ENCODE data around the gene IFT80.

Gene IFT80

GRCh38 chr3:160394009-160394392, 5.0 kb downstream of the IFT80 start:
- no peak for TF ChIP-seq CEBPB (IDR thresholded peaks at IDR 0.05)
- TF ChIP-seq TAF1 (IDR thresholded peaks at IDR 0.05; ENCODE audit: low read depth), result no peak
- no peak for TF ChIP-seq NFIC (IDR thresholded peaks at IDR 0.05)
- TF ChIP-seq FOXM1 (IDR thresholded peaks at IDR 0.05; ENCODE audit: borderline replicate concordance, low read depth), result no peak

- TF ChIP-seq TAF1 (IDR thresholded peaks at IDR 0.05; ENCODE audit: low read depth) (no peak), FOXM1 (IDR thresholded peaks at IDR 0.05; ENCODE audit: borderline replicate concordance, low read depth) (no peak), USF1 (IDR thresholded peaks at IDR 0.05) (no peak)
Observed at GRCh38 chr3:160393346-160394008, 5.5 kb downstream of the IFT80 start.

- no peak for TF ChIP-seq TAF1 (IDR thresholded peaks at IDR 0.05; ENCODE audit: low read depth)
- TF ChIP-seq TEAD4 (IDR thresholded peaks at IDR 0.05), result no peak
- TF ChIP-seq USF1 (IDR thresholded peaks at IDR 0.05), result no peak
- TF ChIP-seq FOXM1 (IDR thresholded peaks at IDR 0.05; ENCODE audit: borderline replicate concordance, low read depth), result no peak
- no peak for TF ChIP-seq CEBPB (IDR thresholded peaks at IDR 0.05)
- no peak for TF ChIP-seq EP300 (IDR thresholded peaks at IDR 0.05; ENCODE audit: borderline replicate concordance)
- no peak for TF ChIP-seq REST (IDR thresholded peaks at IDR 0.05; ENCODE audit: low read depth)
- TF ChIP-seq ZBTB7A (IDR thresholded peaks at IDR 0.05; ENCODE audit: low read depth), result no peak
- no peak for TF ChIP-seq YY1 (IDR thresholded peaks at IDR 0.05; ENCODE audit: low read depth)
- no peak for TF ChIP-seq RAD21 (IDR thresholded peaks at IDR 0.05; ENCODE audit: low read depth)
- no peak for TF ChIP-seq MAX (IDR thresholded peaks at IDR 0.05)
- TF ChIP-seq TCF12 (IDR thresholded peaks at IDR 0.05; ENCODE audit: low read depth), result no peak
- TF ChIP-seq CREB1 (IDR thresholded peaks at IDR 0.05; ENCODE audit: low read depth), result no peak
- TF ChIP-seq EGR1 (IDR thresholded peaks at IDR 0.05), result no peak
- no peak for TF ChIP-seq NFIC (IDR thresholded peaks at IDR 0.05)
Observed at GRCh38 chr3:160392798-160393197, 6.2 kb downstream of the IFT80 start.

GRCh38 chr3:160390565-160391138, 8.4 kb downstream of the IFT80 start:
- TF ChIP-seq EGR1 (IDR thresholded peaks at IDR 0.05) (no peak), ZBTB7A (IDR thresholded peaks at IDR 0.05; ENCODE audit: low read depth) (no peak), NFIC (IDR thresholded peaks at IDR 0.05) (no peak)

- TF ChIP-seq FOXM1 (IDR thresholded peaks at IDR 0.05; ENCODE audit: borderline replicate concordance, low read depth) (no peak), YY1 (IDR thresholded peaks at IDR 0.05; ENCODE audit: low read depth) (no peak)
Observed at GRCh38 chr3:160384639-160385318, 14.2 kb downstream of the IFT80 start.

GRCh38 chr3:160381470-160381869, 17.6 kb downstream of the IFT80 start:
- TF ChIP-seq TAF1 (IDR thresholded peaks at IDR 0.05; ENCODE audit: low read depth) (no peak), CREB1 (IDR thresholded peaks at IDR 0.05; ENCODE audit: low read depth) (no peak), ZBTB7A (IDR thresholded peaks at IDR 0.05; ENCODE audit: low read depth) (no peak), CEBPB (IDR thresholded peaks at IDR 0.05) (no peak), NFIC (IDR thresholded peaks at IDR 0.05) (no peak), TEAD4 (IDR thresholded peaks at IDR 0.05) (no peak)

GRCh38 chr3:160379628-160380214, 19.3 kb downstream of the IFT80 start:
- no peak for TF ChIP-seq ZBTB7A (IDR thresholded peaks at IDR 0.05; ENCODE audit: low read depth)
- TF ChIP-seq EGR1 (IDR thresholded peaks at IDR 0.05), result no peak
- TF ChIP-seq CREB1 (IDR thresholded peaks at IDR 0.05; ENCODE audit: low read depth), result no peak
- no peak for TF ChIP-seq USF1 (IDR thresholded peaks at IDR 0.05)
- TF ChIP-seq TEAD4 (IDR thresholded peaks at IDR 0.05), result no peak
- TF ChIP-seq NFIC (IDR thresholded peaks at IDR 0.05), result no peak
- no peak for TF ChIP-seq EP300 (IDR thresholded peaks at IDR 0.05; ENCODE audit: borderline replicate concordance)
- no peak for TF ChIP-seq REST (IDR thresholded peaks at IDR 0.05; ENCODE audit: low read depth)
- TF ChIP-seq FOXM1 (IDR thresholded peaks at IDR 0.05; ENCODE audit: borderline replicate concordance, low read depth), result no peak
- no peak for TF ChIP-seq YY1 (IDR thresholded peaks at IDR 0.05; ENCODE audit: low read depth)
- TF ChIP-seq TAF1 (IDR thresholded peaks at IDR 0.05; ENCODE audit: low read depth), result no peak
- no peak for TF ChIP-seq TCF12 (IDR thresholded peaks at IDR 0.05; ENCODE audit: low read depth)
- TF ChIP-seq RAD21 (IDR thresholded peaks at IDR 0.05; ENCODE audit: low read depth), result no peak
- no peak for TF ChIP-seq CEBPB (IDR thresholded peaks at IDR 0.05)

All from Ishikawa (cell line).